Adrenal gland (tissue), 5 donors: ENCODE data around the gene TGFBR3.

ENCODE experiments used
- POLR2A ChIP-seq, 2 donors: fragments of 450-650 bp; IDR thresholded peaks; one replicate each; pipeline ENCODE4 v1.6.1; 2017; ENCODE audit warnings: antibody characterized with exemption in 2 of 2, mild to moderate bottlenecking in 2 of 2, moderate library complexity in 1 of 2
- TF ChIP-seq, protein P1 (sequence below), 6 experiments: fragments of 450-650 bp in 4 of 6; fragments of 200-600 bp in 2 of 6; sonication (generic) in 1 of 6; IDR thresholded peaks; 1 replicate in 5 of 6; 2 replicates in 1 of 6; pipeline versions ENCODE4 v1.5.1 to v1.8.0; 2016 to 2021; ENCODE audit warnings: antibody characterized with exemption in 6 of 6, mild to moderate bottlenecking in 2 of 6, moderate library complexity in 1 of 6
- donor health status: DM: no; HTN: no; CAD: no.

- TF ChIP-seq POLR2A (IDR thresholded peaks at IDR 0.05): no peak
- TF ChIP-seq, protein P1, sequence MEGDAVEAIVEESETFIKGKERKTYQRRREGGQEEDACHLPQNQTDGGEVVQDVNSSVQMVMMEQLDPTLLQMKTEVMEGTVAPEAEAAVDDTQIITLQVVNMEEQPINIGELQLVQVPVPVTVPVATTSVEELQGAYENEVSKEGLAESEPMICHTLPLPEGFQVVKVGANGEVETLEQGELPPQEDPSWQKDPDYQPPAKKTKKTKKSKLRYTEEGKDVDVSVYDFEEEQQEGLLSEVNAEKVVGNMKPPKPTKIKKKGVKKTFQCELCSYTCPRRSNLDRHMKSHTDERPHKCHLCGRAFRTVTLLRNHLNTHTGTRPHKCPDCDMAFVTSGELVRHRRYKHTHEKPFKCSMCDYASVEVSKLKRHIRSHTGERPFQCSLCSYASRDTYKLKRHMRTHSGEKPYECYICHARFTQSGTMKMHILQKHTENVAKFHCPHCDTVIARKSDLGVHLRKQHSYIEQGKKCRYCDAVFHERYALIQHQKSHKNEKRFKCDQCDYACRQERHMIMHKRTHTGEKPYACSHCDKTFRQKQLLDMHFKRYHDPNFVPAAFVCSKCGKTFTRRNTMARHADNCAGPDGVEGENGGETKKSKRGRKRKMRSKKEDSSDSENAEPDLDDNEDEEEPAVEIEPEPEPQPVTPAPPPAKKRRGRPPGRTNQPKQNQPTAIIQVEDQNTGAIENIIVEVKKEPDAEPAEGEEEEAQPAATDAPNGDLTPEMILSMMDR (IDR thresholded peaks at IDR 0.05): no peak
Measured at GRCh38 chr1:91901231-91901630, 15.3 kb upstream of the TGFBR3 start.
